AG04450 (cell line): ENCODE data around the gene MTM1. TPM values are rescaled to one million over a fixed set of nuclear protein-coding genes. Genes with fewer than 3 reads are reported as not detected.

Source experiments
- CTCF ChIA-PET: fragments of 300-600, 350-600 bp; formaldehyde crosslinking; extraction: SDS; loops from one replicate; lab custom pipeline; 2022; ENCODE audit warnings: antibody characterized with exemption, inconsistent platforms; lab: Charles Lee
- POLR2A ChIA-PET: fragments of 350-600 bp; formaldehyde crosslinking; extraction: SDS; loops from one replicate; lab custom pipeline; 2021; ENCODE audit warnings: antibody characterized with exemption, inconsistent platforms; lab: Yijun Ruan, JAX
- DNase-seq: peaks from one replicate; pipeline ENCODE4 v3.0.0-alpha.2; 2011; ENCODE audit warnings: low read depth, low spot score
- H3K27ac ChIP-seq: one replicate; pipeline ENCODE4 v1.5.1; 2012; ENCODE audit warnings: low read depth, low read length, control low read depth
- H3K27me3 ChIP-seq: one replicate; pipeline ENCODE4 v1.6.0; 2012; ENCODE audit warnings: low read length; ENCODE audit not compliant: control insufficient read depth, insufficient read depth
- H3K4me3 ChIP-seq: 2 replicates; pipeline ENCODE4 v1.5.1; 2011; ENCODE audit warnings: mild to moderate bottlenecking, low read depth, low read length, control low read depth
- H3K9me3 ChIP-seq: 2 replicates; pipeline ENCODE4 v1.5.1; 2012; ENCODE audit warnings: low read length; ENCODE audit not compliant: control insufficient read depth, insufficient read depth
- CTCF ChIP-seq: IDR thresholded peaks from 2 replicates; pipeline ENCODE4 v1.5.1; 2011; ENCODE audit warnings: low read depth, low read length, control low read depth, inconsistent platforms
- polyA plus RNA-seq: library from polyadenylated mRNA; depleted of rRNA; stranded (reverse); fragments of >200 nt; gene quantifications from 2 replicates; pipeline ENCODE4 v1.2.3, GENCODE V29; 2011

The MTM1 gene
- polyA plus RNA-seq, 1 experiment, result 3.9 TPM

GRCh38 chrX:150701377-150701776, 133.0 kb downstream of the MTM1 start:
- no peak for TF ChIP-seq CTCF
- ChIA-PET CTCF (interaction anchor here (1.1 kb wide), 1 partner anchor 16 kb away, joined by 3 read pairs; no protein-coding TSS in a partner anchor), POLR2A (no interaction called here)
- Histone ChIP-seq H3K27me3 (no peaks in the 10 kb centered on the region), H3K4me3 (no peak overlapping the region), H3K27ac (no peak overlapping the region), H3K9me3 (no peaks in the 10 kb centered on the region)
- no peak for DNase-seq

GRCh38 chrX:150702966-150703694, 134.7 kb downstream of the MTM1 start:
- ChIA-PET POLR2A (no interaction called here), CTCF (interaction anchor here (0.6 to 2.1 kb wide), 2 partner anchors 15 to 765 kb away, joined by 3 to 5 read pairs; partner anchors contain the start of gene EOLA2)
- DNase-seq, result no peak
- Histone ChIP-seq H3K27ac (no peak overlapping the region), H3K4me3 (no peak overlapping the region), H3K27me3 (no peaks in the 10 kb centered on the region), H3K9me3 (no peaks in the 10 kb centered on the region)
- no peak for TF ChIP-seq CTCF

GRCh38 chrX:150703695-150703974, 135.2 kb downstream of the MTM1 start:
- POLR2A ChIA-PET, result no interaction called here
- Histone ChIP-seq H3K9me3 (no peaks in the 10 kb centered on the region), H3K27ac (no peak overlapping the region), H3K27me3 (no peaks in the 10 kb centered on the region), H3K4me3 (no peak overlapping the region)
- no peak for DNase-seq
- CTCF ChIA-PET, result interaction anchor here (2.1 kb wide), 1 partner anchor 765 kb away, joined by 5 read pairs; the partner anchor contains the start of gene EOLA2
- TF ChIP-seq CTCF, result no peak

GRCh38 chrX:150704030-150704613, 135.7 kb downstream of the MTM1 start:
- DNase-seq, result no peak
- Histone ChIP-seq H3K27ac (peak overlapping the region; percentile 21), H3K9me3 (no peaks in the 10 kb centered on the region), H3K27me3 (no peaks in the 10 kb centered on the region), H3K4me3 (no peak overlapping the region)
- ChIA-PET CTCF (interaction anchor here (0.7 to 2.1 kb wide), 2 partner anchors 14 to 766 kb away, joined by 3 to 5 read pairs; partner anchors contain the start of gene EOLA2), POLR2A (no interaction called here)
- TF ChIP-seq CTCF, result no peak

- TF ChIP-seq CTCF, result no peak
- no peaks in the 10 kb centered on the region for H3K9me3 ChIP-seq
- ChIA-PET POLR2A (interaction anchor here (0.6 kb wide), 1 partner anchor 14 kb away, joined by 5 read pairs; no protein-coding TSS in a partner anchor), CTCF (interaction anchor here (0.6 to 1.5 kb wide), 4 partner anchors 11 to 774 kb away, joined by 3 to 5 read pairs (median 3); partner anchors contain the start of gene MTM1)
- no peak overlapping the region for H3K4me3 ChIP-seq
- DNase-seq, result no peak
- no peak overlapping the region for H3K27ac ChIP-seq
- H3K27me3 ChIP-seq, result no peaks in the 10 kb centered on the region
These were observed 144.2 kb downstream of the MTM1 start for GRCh38 chrX:150712619-150713018.
